C4-2B (cell line): ENCODE measurements around the gene RGS10.
"Not testable (repeated sequence)": the region's sequence is repeated elsewhere in the genome, so short reads cannot be mapped to it uniquely, and the experiment has no call there.

Experiments
- H3K27ac ChIP-seq: fragments of 450-650 bp; 2 replicates; pipeline ENCODE4 v1.5.1; 2017
- ZFX ChIP-seq: fragments of 450-650 bp; IDR thresholded peaks from 2 replicates; pipeline ENCODE4 v1.6.1; 2017
- TF ChIP-seq, protein P1 (sequence below): fragments of 450-650 bp; conservative IDR thresholded peaks from 2 replicates; pipeline ENCODE4 v1.5.1; 2017; ENCODE audit warnings: mild to moderate bottlenecking

The RGS10 gene

DNA sequence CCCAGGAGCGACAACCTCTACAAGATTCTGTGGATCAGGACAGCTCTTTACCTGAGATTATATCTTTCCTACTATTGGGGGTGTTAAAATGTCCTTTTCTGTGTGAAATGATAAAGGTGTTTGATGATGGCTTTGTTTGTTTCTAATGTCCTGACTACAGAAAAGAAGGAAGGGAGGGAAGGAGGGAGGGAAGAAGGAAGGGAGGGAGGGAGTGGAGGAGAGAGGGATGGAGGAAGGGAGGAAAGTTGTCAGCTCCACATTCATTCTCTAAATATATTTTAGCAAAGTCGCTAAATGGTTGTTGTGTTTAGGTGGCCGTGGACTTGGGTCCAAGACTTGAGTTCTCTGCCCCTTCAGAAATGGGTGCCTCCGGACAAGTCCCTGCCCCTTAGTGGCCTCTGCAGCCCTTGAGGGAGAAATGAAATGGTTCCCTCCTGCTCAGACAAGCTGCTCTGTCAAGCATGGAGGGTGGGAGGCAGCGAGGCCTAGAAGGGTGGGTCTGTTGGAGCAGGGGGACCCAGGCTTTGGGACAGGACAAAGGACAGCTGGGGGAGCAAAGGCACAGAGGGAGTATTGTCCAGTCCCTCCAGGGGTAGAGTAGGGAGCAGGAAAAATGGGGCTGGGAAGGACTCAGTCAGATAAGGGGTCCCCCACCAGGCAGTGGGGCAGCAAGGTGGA, 4.4 kb downstream of the RGS10 start:
- H3K27ac ChIP-seq = peak overlapping the region; percentile 18; the same call in 1 of the 2 replicates
- TF ChIP-seq ZFX = no peak
- TF ChIP-seq, protein P1, sequence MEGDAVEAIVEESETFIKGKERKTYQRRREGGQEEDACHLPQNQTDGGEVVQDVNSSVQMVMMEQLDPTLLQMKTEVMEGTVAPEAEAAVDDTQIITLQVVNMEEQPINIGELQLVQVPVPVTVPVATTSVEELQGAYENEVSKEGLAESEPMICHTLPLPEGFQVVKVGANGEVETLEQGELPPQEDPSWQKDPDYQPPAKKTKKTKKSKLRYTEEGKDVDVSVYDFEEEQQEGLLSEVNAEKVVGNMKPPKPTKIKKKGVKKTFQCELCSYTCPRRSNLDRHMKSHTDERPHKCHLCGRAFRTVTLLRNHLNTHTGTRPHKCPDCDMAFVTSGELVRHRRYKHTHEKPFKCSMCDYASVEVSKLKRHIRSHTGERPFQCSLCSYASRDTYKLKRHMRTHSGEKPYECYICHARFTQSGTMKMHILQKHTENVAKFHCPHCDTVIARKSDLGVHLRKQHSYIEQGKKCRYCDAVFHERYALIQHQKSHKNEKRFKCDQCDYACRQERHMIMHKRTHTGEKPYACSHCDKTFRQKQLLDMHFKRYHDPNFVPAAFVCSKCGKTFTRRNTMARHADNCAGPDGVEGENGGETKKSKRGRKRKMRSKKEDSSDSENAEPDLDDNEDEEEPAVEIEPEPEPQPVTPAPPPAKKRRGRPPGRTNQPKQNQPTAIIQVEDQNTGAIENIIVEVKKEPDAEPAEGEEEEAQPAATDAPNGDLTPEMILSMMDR = no peak

DNA sequence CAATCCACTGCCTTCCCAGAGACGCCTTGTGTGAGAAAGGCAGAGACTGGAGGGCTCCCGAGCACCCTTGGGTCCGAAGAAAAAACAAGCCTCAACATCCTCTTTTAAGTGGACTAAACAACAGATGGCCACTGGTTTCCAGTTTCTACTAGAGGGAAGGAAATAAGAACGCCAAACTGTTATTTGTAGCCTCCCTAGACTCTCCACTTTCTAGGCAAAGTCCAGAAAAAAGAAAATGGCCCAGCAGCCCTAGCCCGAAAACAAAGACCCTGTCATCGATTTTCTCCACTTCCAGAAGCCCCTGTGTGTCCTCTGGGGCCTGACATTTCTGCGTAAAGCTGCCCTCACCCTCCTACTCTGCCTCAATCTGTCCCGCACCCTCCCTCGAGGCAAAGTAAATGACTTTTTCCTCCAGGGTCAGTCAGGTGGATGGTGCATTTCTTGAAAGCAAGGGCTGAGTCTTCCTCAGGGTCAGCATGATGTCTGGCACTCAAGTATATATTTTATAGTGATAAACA, 6.0 kb downstream of the RGS10 start:
- H3K27ac ChIP-seq = no peak overlapping the region
- TF ChIP-seq, protein P1 = no peak
- TF ChIP-seq ZFX = no peak

DNA sequence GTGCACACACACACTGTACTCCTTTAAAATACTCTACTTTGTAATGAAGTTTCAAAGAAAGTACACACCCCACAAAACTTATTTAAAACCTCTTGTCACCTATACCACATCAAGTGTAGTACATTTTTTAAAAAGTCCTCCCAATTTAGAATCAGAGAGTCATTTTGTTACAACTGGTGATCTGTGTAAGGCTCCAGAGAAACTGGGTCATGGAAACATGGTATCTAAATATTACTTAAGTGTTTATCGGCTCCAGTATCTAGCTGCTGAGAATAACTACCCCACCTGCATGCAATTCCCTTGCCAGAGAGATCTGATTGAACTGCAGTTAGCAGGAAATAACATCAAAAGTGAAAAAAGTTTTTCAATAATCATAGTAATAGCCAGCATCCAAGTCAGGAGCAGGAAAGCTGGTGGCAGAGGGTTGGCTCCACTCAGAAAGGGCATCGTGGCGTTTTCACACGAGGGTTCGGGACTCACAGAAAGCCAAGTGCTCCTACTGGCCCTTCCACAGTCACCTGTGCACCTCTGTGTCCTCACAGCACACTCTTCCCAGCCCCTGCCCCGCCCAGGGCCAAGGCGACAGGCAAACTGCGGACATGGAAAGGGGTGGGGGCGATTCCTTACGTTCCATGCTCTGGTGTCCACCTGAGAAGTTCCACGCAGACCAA, 6.5 kb downstream of the RGS10 start:
- no peak overlapping the region for H3K27ac ChIP-seq
- TF ChIP-seq ZFX = no peak
- TF ChIP-seq, protein P1 = no peak

DNA sequence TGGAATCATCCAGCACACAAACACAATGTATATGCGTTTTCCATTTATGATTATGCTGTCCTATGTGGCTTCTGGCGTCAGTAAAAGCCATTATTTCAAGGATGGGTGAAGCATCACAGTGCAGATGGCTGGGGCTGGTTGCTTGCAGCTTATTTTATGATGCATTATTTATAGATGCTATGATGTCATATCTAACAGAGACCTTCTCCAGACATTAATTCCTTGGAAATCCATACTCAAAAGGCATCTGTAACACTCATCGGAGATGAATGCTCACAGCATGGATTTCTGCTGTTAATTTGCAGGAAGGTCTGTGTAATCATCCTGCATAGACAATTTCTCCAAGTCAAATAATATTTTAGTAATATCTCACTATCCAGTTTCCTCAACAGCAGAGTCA, 7.2 kb downstream of the RGS10 start:
- TF ChIP-seq ZFX = no peak
- TF ChIP-seq, protein P1 = no peak
- no peak overlapping the region for H3K27ac ChIP-seq

DNA sequence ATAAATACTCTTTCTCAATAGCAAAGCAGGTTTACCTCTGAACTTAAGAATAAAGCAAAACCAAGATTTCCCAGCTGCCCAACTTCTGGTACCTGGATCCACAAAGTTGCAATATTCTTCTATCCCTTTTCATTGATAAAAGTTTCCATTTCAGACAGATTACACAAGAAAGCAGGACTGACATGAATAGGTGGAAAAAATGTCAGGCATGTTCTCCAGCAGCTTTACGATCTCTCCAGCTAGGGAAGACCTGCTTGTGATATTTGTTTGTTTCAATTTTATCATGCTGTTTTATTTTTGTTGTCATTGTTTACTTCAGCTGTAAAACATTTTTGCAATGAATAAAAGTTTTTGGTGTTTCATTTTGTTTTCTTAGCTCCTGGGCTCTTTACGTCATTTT, 9.0 kb downstream of the RGS10 start:
- no peak overlapping the region for H3K27ac ChIP-seq
- TF ChIP-seq ZFX = no peak
- TF ChIP-seq, protein P1 = no peak

DNA sequence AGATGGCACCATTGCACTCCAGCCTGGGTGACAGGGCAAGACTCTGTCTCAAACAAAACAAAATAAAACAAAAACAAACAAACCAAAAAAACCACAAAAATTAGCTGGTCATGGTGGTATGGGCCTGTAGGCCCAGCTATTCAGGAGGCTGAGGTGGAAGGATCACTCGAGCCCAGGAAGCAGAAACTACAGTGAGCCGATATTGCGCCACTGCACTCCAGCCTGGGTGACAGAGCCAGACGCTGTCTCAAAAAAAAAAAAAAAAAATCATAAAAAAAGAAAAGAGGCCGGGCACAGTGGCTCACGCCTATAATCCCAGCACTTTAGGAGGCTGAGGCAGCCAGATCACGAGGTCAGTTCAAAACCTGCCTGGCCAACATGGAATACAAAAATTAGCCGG, 9.7 kb downstream of the RGS10 start:
- H3K27ac ChIP-seq = not testable (repeated sequence)

DNA sequence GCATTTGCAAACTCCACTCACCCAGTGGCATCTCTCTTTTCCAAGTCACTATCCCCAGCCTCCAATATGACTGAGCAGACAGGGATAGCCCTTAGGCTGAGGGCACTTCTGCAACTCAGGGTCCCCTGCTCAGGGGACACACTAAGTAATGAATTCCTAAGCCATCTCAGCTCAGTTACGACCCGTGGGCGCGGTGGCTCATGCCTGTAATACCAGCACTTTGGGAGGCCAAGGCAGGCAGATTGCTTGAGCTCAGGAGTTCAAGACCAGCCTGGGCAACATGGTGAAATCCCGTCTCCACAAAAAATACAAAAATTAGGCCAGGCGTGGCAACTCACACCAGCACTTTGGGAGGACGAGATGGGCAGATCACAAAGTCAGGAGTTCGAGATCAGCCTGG, 10.3 kb downstream of the RGS10 start:
- not testable (repeated sequence) for H3K27ac ChIP-seq

DNA sequence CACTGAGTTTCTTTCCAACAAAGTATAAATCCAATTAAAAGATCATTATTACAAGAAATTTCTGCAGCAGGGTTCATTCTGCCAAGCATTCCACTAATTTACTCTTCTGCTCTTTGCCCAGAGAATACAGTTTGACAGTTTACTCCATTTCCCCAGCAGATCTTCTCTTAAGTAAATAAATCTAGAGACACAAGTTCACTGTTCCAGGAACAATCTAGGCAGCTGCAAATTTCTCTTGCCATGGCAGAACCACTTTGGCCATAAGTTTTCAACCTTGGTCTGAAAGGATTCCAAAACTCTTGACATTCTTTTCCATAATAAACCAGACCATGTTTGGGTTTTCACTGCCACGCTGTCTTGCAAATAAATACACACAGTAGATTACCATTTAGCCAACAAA, 11.5 kb downstream of the RGS10 start:
- TF ChIP-seq, protein P1 = no peak
- TF ChIP-seq ZFX = no peak
- H3K27ac ChIP-seq = no peak overlapping the region

DNA sequence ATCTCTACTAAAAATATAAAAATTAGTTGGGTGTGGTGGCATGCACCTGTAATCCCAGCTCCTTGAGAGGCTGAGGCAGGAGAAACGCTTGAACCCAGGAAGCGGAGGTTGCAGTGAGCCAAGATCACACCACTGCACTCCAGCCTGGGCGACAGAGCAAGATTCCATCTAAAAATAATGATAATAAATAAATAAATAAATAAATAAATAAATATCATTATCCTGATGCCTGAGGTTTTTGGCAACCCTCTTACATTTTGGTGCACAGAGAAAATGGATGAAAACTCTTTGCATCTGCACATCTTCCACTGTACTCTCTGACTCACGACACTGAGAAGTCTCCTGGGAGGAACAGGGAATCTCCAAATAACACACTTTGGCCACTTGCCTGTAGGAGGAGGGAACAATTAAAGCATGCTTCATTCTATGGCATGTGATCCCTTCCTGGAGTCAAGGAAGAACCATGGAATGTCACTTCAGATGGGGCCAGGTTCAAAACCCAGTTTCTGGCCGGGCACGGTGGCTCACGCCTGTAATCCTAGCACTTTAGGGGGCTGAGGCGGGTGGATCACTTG, 13.8 kb downstream of the RGS10 start:
- not testable (repeated sequence) for H3K27ac ChIP-seq
